H9 (cell line): ENCODE measurements around the gene PRDM5. TPM values are rescaled to one million over a fixed set of nuclear protein-coding genes. Genes with fewer than 3 reads are reported as not detected.

Experiments used
- DNase-seq: peaks from one replicate; pipeline ENCODE4 v3.0.0-alpha.2; 2017
- H2AFZ ChIP-seq: one replicate; pipeline ENCODE4 v1.6.1; 2013; ENCODE audit warnings: mild to moderate bottlenecking, low read length, control low read depth, moderate library complexity
- H2AK5ac ChIP-seq: 2 replicates; pipeline ENCODE4 v1.6.1; 2013; ENCODE audit warnings: low read length, control low read depth, mixed read lengths; ENCODE audit not compliant: insufficient read length
- H2BK120ac ChIP-seq: one replicate; pipeline ENCODE4 v1.6.1; 2013; ENCODE audit warnings: low read depth, mild to moderate bottlenecking, low read length, control low read depth, inconsistent platforms; ENCODE audit not compliant: poor library complexity, severe bottlenecking
- H2BK12ac ChIP-seq: 2 replicates; pipeline ENCODE4 v1.6.1; 2013; ENCODE audit warnings: low read length, control low read depth, mixed read lengths, low read depth; ENCODE audit not compliant: insufficient read length
- H2BK15ac ChIP-seq: 2 replicates; pipeline ENCODE4 v1.6.1; 2013; ENCODE audit warnings: low read depth, low read length, control low read depth
- H2BK20ac ChIP-seq: one replicate; pipeline ENCODE4 v1.6.1; 2013; ENCODE audit warnings: low read depth, mild to moderate bottlenecking, low read length, control low read depth, inconsistent platforms; ENCODE audit not compliant: poor library complexity, severe bottlenecking
- H2BK5ac ChIP-seq: 2 replicates; pipeline ENCODE4 v1.6.1; 2013; ENCODE audit warnings: low read length, control low read depth, mixed read lengths; ENCODE audit not compliant: insufficient read length
- H3K14ac ChIP-seq: 2 replicates; pipeline ENCODE4 v1.6.1; 2013; ENCODE audit warnings: low read length, control low read depth; ENCODE audit not compliant: insufficient read depth
- H3K18ac ChIP-seq: 2 replicates; pipeline ENCODE4 v1.6.1; 2013; ENCODE audit warnings: low read depth, mild to moderate bottlenecking, mixed read lengths, low read length, control low read depth; ENCODE audit not compliant: insufficient read length
- H3K23ac ChIP-seq: 2 replicates; pipeline ENCODE4 v1.6.1; 2013; ENCODE audit warnings: low read length, control low read depth, mixed read lengths, low read depth; ENCODE audit not compliant: insufficient read length
- H3K23me2 ChIP-seq: 2 replicates; pipeline ENCODE4 v1.6.1; 2013; ENCODE audit warnings: low read depth, mild to moderate bottlenecking, mixed read lengths, low read length, control low read depth; ENCODE audit not compliant: insufficient read length, poor library complexity, severe bottlenecking
- H3K27ac ChIP-seq: 2 replicates; pipeline ENCODE4 v1.5.1; 2013; ENCODE audit warnings: low read length, control low read depth, mixed read lengths, low read depth; ENCODE audit not compliant: insufficient read length
- H3K27me3 ChIP-seq: 2 replicates; pipeline ENCODE4 v1.6.1; 2013; ENCODE audit warnings: low read length, control low read depth, inconsistent platforms; ENCODE audit not compliant: insufficient read depth
- H3K4ac ChIP-seq: 2 replicates; pipeline ENCODE4 v1.6.1; 2013; ENCODE audit warnings: low read depth, mild to moderate bottlenecking, control low read depth, inconsistent platforms, low read length, moderate library complexity
- H3K4me1 ChIP-seq: 2 replicates; pipeline ENCODE4 v1.6.1; 2013; ENCODE audit warnings: low read length, control low read depth, inconsistent platforms; ENCODE audit not compliant: insufficient read depth
- H3K4me2 ChIP-seq: 2 replicates; pipeline ENCODE4 v1.6.1; 2013; ENCODE audit warnings: low read length, control low read depth, mixed read lengths; ENCODE audit not compliant: insufficient read length, insufficient read depth
- H3K56ac ChIP-seq: 2 replicates; pipeline ENCODE4 v1.6.1; 2013; ENCODE audit warnings: low read depth, mild to moderate bottlenecking, mixed read lengths, low read length, control low read depth; ENCODE audit not compliant: insufficient read length
- H3K79me1 ChIP-seq: 2 replicates; pipeline ENCODE4 v1.6.1; 2013; ENCODE audit warnings: low read depth, mild to moderate bottlenecking, moderate library complexity, low read length, control low read depth, inconsistent platforms; ENCODE audit not compliant: insufficient read depth, poor library complexity, severe bottlenecking
- H3K79me2 ChIP-seq: 2 replicates; pipeline ENCODE4 v1.6.1; 2013; ENCODE audit warnings: low read length, control low read depth, inconsistent platforms; ENCODE audit not compliant: insufficient read depth
- H3K9ac ChIP-seq: 2 replicates; pipeline ENCODE4 v1.6.1; 2013; ENCODE audit warnings: low read length, control low read depth, mixed read lengths; ENCODE audit not compliant: insufficient read length; ENCODE audit errors: extremely low read depth
- H3K9me3 ChIP-seq: one replicate; pipeline ENCODE4 v1.6.1; 2013; ENCODE audit warnings: low read depth, low read length, inconsistent platforms; ENCODE audit not compliant: control insufficient read depth
- H3T11ph ChIP-seq: one replicate; pipeline ENCODE4 v1.6.1; 2013; ENCODE audit warnings: mild to moderate bottlenecking, low read length, control low read depth, inconsistent platforms
- H4K20me1 ChIP-seq: one replicate; pipeline ENCODE4 v1.6.1; 2013; ENCODE audit not compliant: control insufficient read depth, insufficient read length, insufficient read depth
- H4K5ac ChIP-seq: 2 replicates; pipeline ENCODE4 v1.6.1; 2013; ENCODE audit warnings: low read depth, mild to moderate bottlenecking, mixed read lengths, low read length, control low read depth; ENCODE audit not compliant: insufficient read length
- H4K8ac ChIP-seq: replicated peaks from 2 replicates; pipeline ENCODE4 v1.6.1; 2013; ENCODE audit warnings: low read length, control low read depth, mixed read lengths, low read depth; ENCODE audit not compliant: insufficient read length
- H4K91ac ChIP-seq: 2 replicates; pipeline ENCODE4 v1.6.1; 2013; ENCODE audit warnings: low read depth, mild to moderate bottlenecking, moderate library complexity, mixed read lengths, low read length, control low read depth; ENCODE audit not compliant: insufficient read length
- H3K27ac Mint-ChIP-seq, 3 experiments: 2 replicates in 2 of 3; 3 replicates in 1 of 3; pipeline ENCODE4 v1.8.0; 2020 to 2021; ENCODE audit warnings: mixed read lengths in 3 of 3, mild to moderate bottlenecking in 1 of 3, moderate library complexity in 1 of 3
- H3K27me3 Mint-ChIP-seq: 2 replicates; pipeline ENCODE4 v1.8.0; 2021; ENCODE audit warnings: low read depth, mild to moderate bottlenecking, moderate library complexity, mixed read lengths
- H3K36me3 Mint-ChIP-seq, 3 experiments: 2 replicates in 2 of 3; 3 replicates in 1 of 3; pipeline ENCODE4 v1.8.0; 2020 to 2021; ENCODE audit warnings: low read depth in 3 of 3, mixed read lengths in 3 of 3; ENCODE audit not compliant: insufficient read depth in 1 of 3
- H3K4me1 Mint-ChIP-seq, 2 experiments: 2 replicates each; pipeline ENCODE4 v1.8.0; 2020; ENCODE audit warnings: mixed read lengths in 2 of 2
- H3K4me3 Mint-ChIP-seq, 2 experiments: 2 replicates in 1 of 2; 3 replicates in 1 of 2; pipeline ENCODE4 v1.8.0; 2020 to 2021; ENCODE audit warnings: mild to moderate bottlenecking in 2 of 2, mixed read lengths in 2 of 2, moderate library complexity in 1 of 2
- H3K9me3 Mint-ChIP-seq, 2 experiments: 2 replicates in 1 of 2; 3 replicates in 1 of 2; pipeline ENCODE4 v1.8.0; 2020; ENCODE audit warnings: mild to moderate bottlenecking in 2 of 2, mixed read lengths in 2 of 2, moderate library complexity in 1 of 2
- CTCF ChIP-seq: fragments of 200-600 bp; sonication (generic); conservative IDR thresholded peaks from 3 replicates; pipeline ENCODE4 v1.8.0; 2021; ENCODE audit warnings: antibody characterized with exemption, mild to moderate bottlenecking
- WGBS: extraction: QIAGEN DNeasy Blood & Tissue Kit; methylation state at CpG from one replicate; pipeline ENCODE4 v1.1.7; 2013; ENCODE audit warnings: missing lambda C conversion rate, low lambda C conversion rate, mixed read lengths; ENCODE audit not compliant: insufficient read length; ENCODE audit errors: extremely low coverage; 5-methylcytosine and 5-hydroxymethylcytosine counted together
- total RNA-seq: library from RNA; stranded (reverse); gene quantifications from 2 replicates; pipeline ENCODE4 v1.2.1, GENCODE V29; 2021

PRDM5 gene
- total RNA-seq, 1 experiment from 2014 or later = 21.7 TPM

DNA sequence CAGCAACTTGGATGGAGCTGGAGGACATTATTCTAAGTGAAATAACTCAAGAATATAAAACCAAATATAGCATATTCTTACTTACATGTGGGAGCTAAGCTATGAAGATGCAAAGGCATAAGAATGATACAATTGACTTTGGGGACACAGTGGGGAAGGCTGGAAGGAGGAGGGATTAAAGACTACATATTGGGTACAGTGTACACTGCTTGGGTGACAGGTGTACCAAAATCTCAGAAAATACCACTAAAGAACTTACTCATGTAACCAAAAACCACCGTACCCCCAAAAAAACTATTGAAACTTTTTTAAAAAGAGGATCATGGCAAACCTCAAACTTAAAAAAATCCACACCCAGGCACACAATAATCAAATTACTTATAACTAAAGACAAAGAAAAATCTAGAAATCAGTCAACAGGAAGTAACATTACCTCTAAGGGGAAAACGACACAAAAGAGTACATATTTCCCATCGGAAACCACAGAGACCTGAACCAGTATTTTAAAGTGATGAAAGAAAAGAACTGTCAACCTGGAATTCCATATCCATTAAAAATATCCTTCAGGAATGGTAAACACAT, 241.8 kb downstream of the PRDM5 start:
- no CpG with 5 or more reads among the region's 3 CpGs for WGBS
- H3K4me1 Mint-ChIP-seq = peaks cover under 1 to 1% of the 10 kb centered on the region in 2 experiments; a peak in 3 of 4 replicates

More for the DNA sequence above, 241.8 kb downstream of the PRDM5 start:
- Histone ChIP-seq H2AFZ (no peak overlapping the region), H3K56ac (no peak overlapping the region), H2BK12ac (no peak overlapping the region), H4K20me1 (no peaks in the 10 kb centered on the region), H3K23me2 (no peaks in the 10 kb centered on the region), H3K4me2 (no peak overlapping the region), H2AK5ac (no peak overlapping the region), H3K79me2 (no peaks in the 10 kb centered on the region), H3K9me3 (no peaks in the 10 kb centered on the region), H3K79me1 (no peaks in the 10 kb centered on the region), H3K27ac (no peak overlapping the region), H3K4ac (no peak overlapping the region), H4K5ac (no peak overlapping the region), H3K27me3 (no peaks in the 10 kb centered on the region), H4K8ac (no peak overlapping the region), H3K18ac (no peak overlapping the region), H2BK5ac (no peak overlapping the region), H3T11ph (no peak overlapping the region), H3K4me1 (no peaks in the 10 kb centered on the region), H2BK20ac (no peak overlapping the region), H3K14ac (no peak overlapping the region), H3K9ac (no peak overlapping the region), H4K91ac (no peak overlapping the region), H3K23ac (no peak overlapping the region), H2BK15ac (no peak overlapping the region), H2BK120ac (no peak overlapping the region)
- Mint-ChIP-seq H3K9me3 (no peaks in the 10 kb centered on the region; a peak in 2 of 5 replicates), H3K27ac (no peak overlapping the region), H3K36me3 (no peaks in the 10 kb centered on the region), H3K4me3 (no peak overlapping the region), H3K27me3 (no peaks in the 10 kb centered on the region)
- no peak for TF ChIP-seq CTCF
- DNase-seq = no peak
